OCI-LY7 (cell line): ENCODE data around the gene ECE1. TPM values are rescaled to one million over a fixed set of nuclear protein-coding genes. Genes with fewer than 3 reads are reported as not detected.

ENCODE experiments used
- BruUV-seq: library from RNA; stranded (reverse); fragments of 400-500 nt; replicated peaks from 2 replicates; lab custom pipeline; 2021; lab: Mats Ljungman, UMichigan
- CTCF ChIA-PET: fragments of 300-600 bp; sonication (Branson Sonifier 250); formaldehyde crosslinking; loops from one replicate; lab custom pipeline; 2022; ENCODE audit warnings: antibody characterized with exemption; ENCODE audit not compliant: unreplicated experiment; lab: Charles Lee
- POLR2A ChIA-PET: fragments of 300-600 bp; sonication (Branson Sonifier 250); formaldehyde crosslinking; loops from one replicate; lab custom pipeline; 2022; ENCODE audit warnings: antibody characterized with exemption; lab: Charles Lee
- DNase-seq: peaks from one replicate; pipeline ENCODE4 v3.0.0-alpha.2; 2015; ENCODE audit warnings: low spot score
- H2AFZ ChIP-seq: fragments of 200-600 bp; sonication (generic), shearing (Covaris generic); 2 replicates; pipeline ENCODE4 v1.6.1; 2014; ENCODE audit warnings: mild to moderate bottlenecking, antibody characterized with exemption, low read length, moderate library complexity
- H3K27ac ChIP-seq: fragments of 200-600 bp; sonication (generic); 2 replicates; pipeline ENCODE4 v1.5.1; 2014; ENCODE audit warnings: mixed run types, low read depth, mild to moderate bottlenecking, moderate library complexity, low read length, inconsistent platforms; ENCODE audit not compliant: poor library complexity, severe bottlenecking
- H3K36me3 ChIP-seq: fragments of 200-600 bp; sonication (generic); 2 replicates; pipeline ENCODE4 v1.6.1; 2014; ENCODE audit warnings: mild to moderate bottlenecking, antibody characterized with exemption, low read length, moderate library complexity, mixed read lengths; ENCODE audit not compliant: insufficient read depth
- H3K4me1 ChIP-seq: fragments of 200-600 bp; sonication (generic); 2 replicates; pipeline ENCODE4 v1.5.1; 2014; ENCODE audit warnings: mild to moderate bottlenecking, low read length; ENCODE audit not compliant: insufficient read depth, poor library complexity, severe bottlenecking
- H3K4me2 ChIP-seq: fragments of 200-600 bp; sonication (generic); 2 replicates; pipeline ENCODE4 v1.6.1; 2014; ENCODE audit warnings: mild to moderate bottlenecking, low read length
- H3K4me3 ChIP-seq: fragments of 200-600 bp; sonication (generic); 2 replicates; pipeline ENCODE4 v1.5.1; 2014; ENCODE audit warnings: mild to moderate bottlenecking, low read depth, low read length; ENCODE audit not compliant: poor library complexity, severe bottlenecking
- H3K79me2 ChIP-seq: fragments of 200-600 bp; sonication (generic); 2 replicates; pipeline ENCODE4 v1.6.1; 2016; ENCODE audit warnings: low read depth, mild to moderate bottlenecking, low read length, moderate library complexity, mixed read lengths; ENCODE audit not compliant: insufficient read depth
- H3K9me2 ChIP-seq: fragments of 200-600 bp; sonication (generic); 2 replicates; pipeline ENCODE4 v1.6.1; 2016; ENCODE audit warnings: mild to moderate bottlenecking, low read length, mixed read lengths; ENCODE audit not compliant: insufficient read depth
- H3K9me3 ChIP-seq: fragments of 200-600 bp; sonication (generic); 2 replicates; pipeline ENCODE4 v1.6.1; 2014; ENCODE audit warnings: mild to moderate bottlenecking, mixed run types, low read length, mixed read lengths
- H4K20me1 ChIP-seq: fragments of 200-600 bp; sonication (generic); 2 replicates; pipeline ENCODE4 v1.6.1; 2014; ENCODE audit warnings: mild to moderate bottlenecking, antibody characterized with exemption, low read length, moderate library complexity, mixed read lengths; ENCODE audit not compliant: insufficient read depth
- CTCF ChIP-seq: fragments of 200-600 bp; sonication (generic); conservative IDR thresholded peaks from 2 replicates; pipeline ENCODE4 v1.5.1; 2014; ENCODE audit warnings: mild to moderate bottlenecking, antibody characterized with exemption, low read length, moderate library complexity, mixed read lengths
- EZH2phosphoT487 ChIP-seq: fragments of 200-600 bp; sonication (generic); IDR thresholded peaks from 2 replicates; pipeline ENCODE4 v1.6.1; 2018; ENCODE audit warnings: low read depth, borderline replicate concordance, mild to moderate bottlenecking, mixed run types, antibody characterized with exemption, low read length, moderate library complexity, mixed read lengths
- intact Hi-C: fragments of 100-400 bp; cut with micrococcal nuclease; formaldehyde crosslinking; loops from one replicate; pipeline ENCODE4 v1.10.0; 2022; ENCODE audit not compliant: unreplicated experiment
- total RNA-seq, 2 experiments: library from RNA; depleted of rRNA in 1 of 2; stranded (reverse); fragments of >200 nt in 1 of 2; shearing (Covaris generic) in 1 of 2; gene quantifications; 2 replicates each; pipeline ENCODE4 v1.2.3, GENCODE V29; 2014 to 2022

The ECE1 gene
- total RNA-seq, 2 experiments from 2014 or later = 20.0 to 32.8 TPM

- H3K4me2 ChIP-seq = peak overlapping the region; percentile 86
- H3K4me3 ChIP-seq = peak overlapping the region; percentile 64
These were observed 43.6 kb upstream of the ECE1 start for GRCh38 chr1:21333824-21334213.

GRCh38 chr1:21332554-21333311 lies 42.5 kb upstream of the ECE1 start:
- Histone ChIP-seq H2AFZ (no peak overlapping the region), H3K4me3 (no peak overlapping the region), H3K36me3 (no peaks in the 10 kb centered on the region), H3K9me3 (no peaks in the 10 kb centered on the region), H3K79me2 (no peaks in the 10 kb centered on the region; the same call in 1 of the 2 replicates), H4K20me1 (no peaks in the 10 kb centered on the region), H3K4me2 (no peak overlapping the region), H3K9me2 (no peaks in the 10 kb centered on the region), H3K27ac (no peak overlapping the region), H3K4me1 (peaks cover 59% of the 10 kb centered on the region)
- intact Hi-C loops = no loop called here
- no TSS peak for BruUV-seq
- CTCF ChIA-PET = no interaction called here
- POLR2A ChIA-PET = interaction anchor here (2.1 kb wide), 1 partner anchor 8 kb away, joined by 14 read pairs; no protein-coding TSS in a partner anchor
- DNase-seq = no peak
- TF ChIP-seq CTCF = no peak
- TF ChIP-seq EZH2phosphoT487 = no peak

More at GRCh38 chr1:21333824-21334213, 43.6 kb upstream of the ECE1 start:
- H4K20me1 ChIP-seq = no peaks in the 10 kb centered on the region
- ChIA-PET CTCF (interaction anchor here (0.6 to 1.7 kb wide), 6 partner anchors 8 to 63 kb away, joined by 3 to 6 read pairs (median 5); no protein-coding TSS in a partner anchor), POLR2A (interaction anchor here (0.6 to 2.1 kb wide), 8 partner anchors 9 to 85 kb away, joined by 3 to 14 read pairs (median 5); no protein-coding TSS in a partner anchor)
- no TSS peak for BruUV-seq
- no peaks in the 10 kb centered on the region for H3K36me3 ChIP-seq
- TF ChIP-seq CTCF (no peak), EZH2phosphoT487 (no peak)
- peak overlapping the region; percentile 80; the same call in 1 of the 2 replicates for H2AFZ ChIP-seq
- H3K79me2 ChIP-seq = no peaks in the 10 kb centered on the region; the same call in 1 of the 2 replicates
- H3K4me1 ChIP-seq = peaks cover 64% of the 10 kb centered on the region
- H3K27ac ChIP-seq = peak overlapping the region; percentile 69
- DNase-seq = no peak
- no peaks in the 10 kb centered on the region for H3K9me3 ChIP-seq
- H3K9me2 ChIP-seq = no peaks in the 10 kb centered on the region
- intact Hi-C loops = loop anchor here (1.0 kb wide), 2 partner anchors 40 to 79 kb away; no protein-coding TSS in a partner anchor
